Eye (tissue), 1 donor: ENCODE data around the gene RAPGEF4.
A peak's percentile ranks its signal among the peaks of the same experiment; 100 is the strongest.

ENCODE experiments used
- DNase-seq: peaks from one replicate; pipeline ENCODE4 v3.0.0-alpha.2; 2015

RAPGEF4 gene

GRCh38 chr2:172829229-172829628 lies 93.6 kb downstream of the RAPGEF4 start:
- no peak for DNase-seq

GRCh38 chr2:172830482-172830881 lies 94.8 kb downstream of the RAPGEF4 start:
- DNase-seq: no peak

GRCh38 chr2:172833898-172834297 lies 98.3 kb downstream of the RAPGEF4 start:
- no peak for DNase-seq

- peak; percentile 33 for DNase-seq
Observed at GRCh38 chr2:172834881-172835280, 99.2 kb downstream of the RAPGEF4 start.

GRCh38 chr2:172836347-172836821 lies 100.7 kb downstream of the RAPGEF4 start:
- DNase-seq: no peak

GRCh38 chr2:172836827-172837226 lies 101.2 kb downstream of the RAPGEF4 start:
- no peak for DNase-seq

- DNase-seq: no peak
Observed at GRCh38 chr2:172839446-172839845, 103.8 kb downstream of the RAPGEF4 start.

GRCh38 chr2:172842511-172843265 lies 107.0 kb downstream of the RAPGEF4 start:
- DNase-seq: no peak

GRCh38 chr2:172843266-172843582 lies 107.6 kb downstream of the RAPGEF4 start:
- no peak for DNase-seq

- no peak for DNase-seq
Observed at GRCh38 chr2:172843902-172844715, 108.5 kb downstream of the RAPGEF4 start.

- no peak for DNase-seq
Observed at GRCh38 chr2:172845028-172845630, 109.5 kb downstream of the RAPGEF4 start.

GRCh38 chr2:172846551-172846950 lies 110.9 kb downstream of the RAPGEF4 start:
- DNase-seq: no peak

GRCh38 chr2:172847188-172847587 lies 111.5 kb downstream of the RAPGEF4 start:
- DNase-seq: no peak

- DNase-seq: no peak
Observed at GRCh38 chr2:172848519-172848918, 112.9 kb downstream of the RAPGEF4 start.

GRCh38 chr2:172849519-172850217 lies 114.0 kb downstream of the RAPGEF4 start:
- no peak for DNase-seq

- DNase-seq: no peak
Observed at GRCh38 chr2:172855588-172855987, 119.9 kb downstream of the RAPGEF4 start.

- no peak for DNase-seq
Observed at GRCh38 chr2:172856606-172857005, 121.0 kb downstream of the RAPGEF4 start.

- no peak for DNase-seq
Observed at GRCh38 chr2:172858473-172858745, 122.8 kb downstream of the RAPGEF4 start.

- DNase-seq: peak; percentile 50
Observed at GRCh38 chr2:172859581-172860335, 124.1 kb downstream of the RAPGEF4 start.

GRCh38 chr2:172860336-172860707 lies 124.7 kb downstream of the RAPGEF4 start:
- no peak for DNase-seq

- DNase-seq: peak; percentile 74
Observed at GRCh38 chr2:172861098-172861497, 125.5 kb downstream of the RAPGEF4 start.

GRCh38 chr2:172861656-172862476 lies 126.2 kb downstream of the RAPGEF4 start:
- peak; percentile 16 for DNase-seq
